ENCODE measurements around the gene KCNH3. TPM values are rescaled to one million over a fixed set of nuclear protein-coding genes. Genes with fewer than 3 reads are reported as not detected.

Gene KCNH3
- polyA plus RNA-seq, 1 donor from 2014 or later: 0.63 TPM

- Histone ChIP-seq H3F3A (ENCODE audit: insufficient read depth, low read length, poor library complexity, severe bottlenecking) (no peaks in the 10 kb centered on the region), H3K9ac (ENCODE audit: low read length) (no peak overlapping the region), H4K20me1 (ENCODE audit: insufficient read depth) (no peaks in the 10 kb centered on the region), H3K4me3 (ENCODE audit: low read length) (no peak overlapping the region), H3K27ac (ENCODE audit: low read length) (no peak overlapping the region), H3K79me2 (replicated peaks; ENCODE audit: insufficient read depth, low read length) (no peaks in the 10 kb centered on the region), H2AFZ (ENCODE audit: low read depth, low read length) (no peak overlapping the region), H3K4me2 (ENCODE audit: low read length) (no peak overlapping the region), H3K9me2 (ENCODE audit: insufficient read depth, low read length) (no peaks in the 10 kb centered on the region), H3K27me3 (ENCODE audit: insufficient read depth, low read depth, low read length) (peaks cover 41% of the 10 kb centered on the region), H3K36me3 (ENCODE audit: insufficient read depth, low read length) (no peaks in the 10 kb centered on the region), H3K9me3 (ENCODE audit: low read length) (no peaks in the 10 kb centered on the region)
- no peak for TF ChIP-seq POLR2AphosphoS5 (IDR thresholded peaks at IDR 0.05)
- no peak for TF ChIP-seq SMC3 (conservative IDR thresholded peaks at IDR 0.05; ENCODE audit: poor library complexity)
- TF ChIP-seq EP300 (conservative IDR thresholded peaks at IDR 0.05; ENCODE audit: poor library complexity, severe bottlenecking): no peak
- TF ChIP-seq MXI1 (conservative IDR thresholded peaks at IDR 0.05; ENCODE audit: poor library complexity, severe bottlenecking): no peak
- no peak for TF ChIP-seq TAF1 (IDR thresholded peaks at IDR 0.05; ENCODE audit: low read depth)
- TF ChIP-seq, protein P1, sequence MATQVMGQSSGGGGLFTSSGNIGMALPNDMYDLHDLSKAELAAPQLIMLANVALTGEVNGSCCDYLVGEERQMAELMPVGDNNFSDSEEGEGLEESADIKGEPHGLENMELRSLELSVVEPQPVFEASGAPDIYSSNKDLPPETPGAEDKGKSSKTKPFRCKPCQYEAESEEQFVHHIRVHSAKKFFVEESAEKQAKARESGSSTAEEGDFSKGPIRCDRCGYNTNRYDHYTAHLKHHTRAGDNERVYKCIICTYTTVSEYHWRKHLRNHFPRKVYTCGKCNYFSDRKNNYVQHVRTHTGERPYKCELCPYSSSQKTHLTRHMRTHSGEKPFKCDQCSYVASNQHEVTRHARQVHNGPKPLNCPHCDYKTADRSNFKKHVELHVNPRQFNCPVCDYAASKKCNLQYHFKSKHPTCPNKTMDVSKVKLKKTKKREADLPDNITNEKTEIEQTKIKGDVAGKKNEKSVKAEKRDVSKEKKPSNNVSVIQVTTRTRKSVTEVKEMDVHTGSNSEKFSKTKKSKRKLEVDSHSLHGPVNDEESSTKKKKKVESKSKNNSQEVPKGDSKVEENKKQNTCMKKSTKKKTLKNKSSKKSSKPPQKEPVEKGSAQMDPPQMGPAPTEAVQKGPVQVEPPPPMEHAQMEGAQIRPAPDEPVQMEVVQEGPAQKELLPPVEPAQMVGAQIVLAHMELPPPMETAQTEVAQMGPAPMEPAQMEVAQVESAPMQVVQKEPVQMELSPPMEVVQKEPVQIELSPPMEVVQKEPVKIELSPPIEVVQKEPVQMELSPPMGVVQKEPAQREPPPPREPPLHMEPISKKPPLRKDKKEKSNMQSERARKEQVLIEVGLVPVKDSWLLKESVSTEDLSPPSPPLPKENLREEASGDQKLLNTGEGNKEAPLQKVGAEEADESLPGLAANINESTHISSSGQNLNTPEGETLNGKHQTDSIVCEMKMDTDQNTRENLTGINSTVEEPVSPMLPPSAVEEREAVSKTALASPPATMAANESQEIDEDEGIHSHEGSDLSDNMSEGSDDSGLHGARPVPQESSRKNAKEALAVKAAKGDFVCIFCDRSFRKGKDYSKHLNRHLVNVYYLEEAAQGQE (IDR thresholded peaks at IDR 0.05; ENCODE audit: borderline replicate concordance): no peak
- TF ChIP-seq CTCF (IDR thresholded peaks at IDR 0.05; ENCODE audit: poor library complexity, severe bottlenecking): no peak
- no peak for TF ChIP-seq EZH2 (IDR thresholded peaks at IDR 0.05; ENCODE audit: borderline replicate concordance, insufficient read depth, low read length, poor library complexity, severe bottlenecking)
- no peak for TF ChIP-seq RAD21 (conservative IDR thresholded peaks at IDR 0.05)
Measured at GRCh38 chr12:49547090-49547690, 8.4 kb downstream of the KCNH3 start.

- H4K20me1 ChIP-seq (ENCODE audit: insufficient read depth): no peaks in the 10 kb centered on the region
- H2AFZ ChIP-seq (ENCODE audit: low read depth, low read length): no peak overlapping the region
- H3K9me2 ChIP-seq (ENCODE audit: insufficient read depth, low read length): no peaks in the 10 kb centered on the region
- H3K27ac ChIP-seq (ENCODE audit: low read length): no peak overlapping the region
- H3K4me2 ChIP-seq (ENCODE audit: low read length): no peak overlapping the region
- H3K27me3 ChIP-seq (ENCODE audit: insufficient read depth, low read depth, low read length): peaks cover 30% of the 10 kb centered on the region
- no peaks in the 10 kb centered on the region for H3K9me3 ChIP-seq (ENCODE audit: low read length)
- no peaks in the 10 kb centered on the region for H3F3A ChIP-seq (ENCODE audit: insufficient read depth, low read length, poor library complexity, severe bottlenecking)
- no peak overlapping the region for H3K4me3 ChIP-seq (ENCODE audit: low read length)
- H3K79me2 ChIP-seq (replicated peaks; ENCODE audit: insufficient read depth, low read length): no peaks in the 10 kb centered on the region
- H3K36me3 ChIP-seq (ENCODE audit: insufficient read depth, low read length): no peaks in the 10 kb centered on the region
- TF ChIP-seq CTCF (IDR thresholded peaks at IDR 0.05; ENCODE audit: poor library complexity, severe bottlenecking): no peak
- no peak for TF ChIP-seq MXI1 (conservative IDR thresholded peaks at IDR 0.05; ENCODE audit: poor library complexity, severe bottlenecking)
- TF ChIP-seq POLR2AphosphoS5 (IDR thresholded peaks at IDR 0.05): no peak
- no peak for TF ChIP-seq EP300 (conservative IDR thresholded peaks at IDR 0.05; ENCODE audit: poor library complexity, severe bottlenecking)
- no peak for TF ChIP-seq SMC3 (conservative IDR thresholded peaks at IDR 0.05; ENCODE audit: poor library complexity)
- TF ChIP-seq RAD21 (conservative IDR thresholded peaks at IDR 0.05): no peak
- no peak for TF ChIP-seq EZH2 (IDR thresholded peaks at IDR 0.05; ENCODE audit: borderline replicate concordance, insufficient read depth, low read length, poor library complexity, severe bottlenecking)
- TF ChIP-seq, protein P1 (IDR thresholded peaks at IDR 0.05; ENCODE audit: borderline replicate concordance): no peak
- TF ChIP-seq TAF1 (IDR thresholded peaks at IDR 0.05; ENCODE audit: low read depth): no peak
- no peak overlapping the region for H3K9ac ChIP-seq (ENCODE audit: low read length)
Measured at GRCh38 chr12:49548481-49548821, 9.6 kb downstream of the KCNH3 start.
